ENCODE measurements around the gene ECM2. TPM values are rescaled to one million over a fixed set of nuclear protein-coding genes. Genes with fewer than 3 reads are reported as not detected.

The ECM2 gene
- polyA plus RNA-seq, 1 experiment: 2.2 TPM

DNA sequence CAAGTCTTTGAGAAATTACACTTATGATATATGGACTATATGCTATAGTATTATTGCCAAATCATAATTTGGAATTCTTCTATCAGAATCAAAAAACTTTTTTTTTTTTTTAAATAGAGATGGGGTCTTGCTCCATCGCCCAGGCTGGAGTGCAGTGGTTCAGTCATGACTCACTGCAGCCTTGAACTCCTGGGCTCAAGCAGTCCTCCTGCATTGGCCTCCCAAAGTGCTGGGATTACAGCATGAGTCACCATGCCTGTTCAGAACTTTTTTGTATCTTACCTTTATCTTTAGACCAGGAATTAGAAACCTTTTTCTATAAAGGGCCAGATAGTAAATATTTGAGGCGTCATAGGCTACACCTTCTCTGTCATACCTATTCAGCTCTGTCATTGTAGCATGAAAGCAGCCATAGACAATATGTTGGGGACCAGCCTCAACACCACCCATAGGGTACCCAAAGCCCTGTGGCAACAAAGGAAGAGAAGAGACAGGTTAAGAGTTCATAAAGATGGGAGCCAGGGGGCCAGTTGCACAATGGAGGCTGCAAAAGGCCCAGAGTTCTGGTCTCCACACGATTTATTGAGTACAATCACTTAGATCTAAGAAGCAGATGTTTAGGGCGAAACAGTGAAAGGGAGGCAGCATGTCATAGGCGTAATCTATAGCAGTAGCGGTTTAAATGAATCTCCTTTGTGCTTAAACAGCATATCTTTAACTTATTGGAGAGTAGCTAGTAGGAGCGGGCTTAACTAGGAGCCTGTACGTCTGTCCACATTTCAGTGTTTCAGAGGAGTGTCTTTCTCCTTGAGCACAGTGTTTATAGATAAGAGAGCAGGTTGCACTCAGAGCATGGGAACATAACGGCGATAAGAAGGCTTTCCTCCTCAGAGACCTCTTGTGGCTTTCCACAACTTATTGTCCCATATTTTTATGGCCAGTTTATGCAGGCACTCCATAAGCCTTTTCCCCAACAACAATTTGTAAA, 12.5 kb downstream of the ECM2 start:
- ChIA-PET POLR2A (no interaction called here), CTCF (interaction anchor here (0.7 kb wide), 1 partner anchor 14 kb away, joined by 3 read pairs; no protein-coding TSS in a partner anchor)
- no peak overlapping the region for H3K4me3 ChIP-seq (ENCODE audit: low read depth, low read length)
- H3K27ac ChIP-seq (ENCODE audit: low read depth, low read length): no peak overlapping the region
- TF ChIP-seq, protein P1, sequence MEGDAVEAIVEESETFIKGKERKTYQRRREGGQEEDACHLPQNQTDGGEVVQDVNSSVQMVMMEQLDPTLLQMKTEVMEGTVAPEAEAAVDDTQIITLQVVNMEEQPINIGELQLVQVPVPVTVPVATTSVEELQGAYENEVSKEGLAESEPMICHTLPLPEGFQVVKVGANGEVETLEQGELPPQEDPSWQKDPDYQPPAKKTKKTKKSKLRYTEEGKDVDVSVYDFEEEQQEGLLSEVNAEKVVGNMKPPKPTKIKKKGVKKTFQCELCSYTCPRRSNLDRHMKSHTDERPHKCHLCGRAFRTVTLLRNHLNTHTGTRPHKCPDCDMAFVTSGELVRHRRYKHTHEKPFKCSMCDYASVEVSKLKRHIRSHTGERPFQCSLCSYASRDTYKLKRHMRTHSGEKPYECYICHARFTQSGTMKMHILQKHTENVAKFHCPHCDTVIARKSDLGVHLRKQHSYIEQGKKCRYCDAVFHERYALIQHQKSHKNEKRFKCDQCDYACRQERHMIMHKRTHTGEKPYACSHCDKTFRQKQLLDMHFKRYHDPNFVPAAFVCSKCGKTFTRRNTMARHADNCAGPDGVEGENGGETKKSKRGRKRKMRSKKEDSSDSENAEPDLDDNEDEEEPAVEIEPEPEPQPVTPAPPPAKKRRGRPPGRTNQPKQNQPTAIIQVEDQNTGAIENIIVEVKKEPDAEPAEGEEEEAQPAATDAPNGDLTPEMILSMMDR (IDR thresholded peaks at IDR 0.05; ENCODE audit: low read depth, low read length): no peak
- no peaks in the 10 kb centered on the region for H3K27me3 ChIP-seq (ENCODE audit: control insufficient read depth, insufficient read depth, low read length)
- H3K9me3 ChIP-seq (ENCODE audit: control insufficient read depth, insufficient read depth, low read length): no peaks in the 10 kb centered on the region; the same call in 1 of the 2 replicates
- no peak for DNase-seq (ENCODE audit: low read depth, low spot score)

DNA sequence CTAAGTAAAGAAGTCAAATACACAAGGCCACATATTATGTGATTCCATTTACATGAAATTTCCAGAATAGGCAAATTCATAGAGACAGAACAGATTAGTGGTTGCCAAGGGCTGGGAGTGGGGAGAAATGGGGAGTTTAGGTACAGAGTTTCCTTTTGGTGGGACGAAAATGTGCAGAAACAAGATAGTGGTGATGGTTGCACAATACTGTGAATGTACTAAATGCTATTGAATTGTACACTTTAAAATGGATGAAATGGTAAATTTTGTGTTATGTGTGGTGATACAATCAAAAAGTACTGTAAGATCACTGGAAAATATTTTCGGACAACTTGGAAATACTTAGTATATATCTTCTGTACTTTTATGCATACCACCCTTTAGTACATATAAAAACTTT, 15.0 kb downstream of the ECM2 start:
- no peak overlapping the region for H3K4me3 ChIP-seq (ENCODE audit: low read depth, low read length)
- no peaks in the 10 kb centered on the region for H3K27me3 ChIP-seq (ENCODE audit: control insufficient read depth, insufficient read depth, low read length)
- no peaks in the 10 kb centered on the region; the same call in 1 of the 2 replicates for H3K9me3 ChIP-seq (ENCODE audit: control insufficient read depth, insufficient read depth, low read length)
- POLR2A ChIA-PET: no interaction called here
- DNase-seq (ENCODE audit: low read depth, low spot score): no peak
- no peak overlapping the region for H3K27ac ChIP-seq (ENCODE audit: low read depth, low read length)
- CTCF ChIA-PET: interaction anchor here (1.4 kb wide), 1 partner anchor 13 kb away, joined by 3 read pairs; no protein-coding TSS in a partner anchor
- TF ChIP-seq, protein P1 (IDR thresholded peaks at IDR 0.05; ENCODE audit: low read depth, low read length): no peak

DNA sequence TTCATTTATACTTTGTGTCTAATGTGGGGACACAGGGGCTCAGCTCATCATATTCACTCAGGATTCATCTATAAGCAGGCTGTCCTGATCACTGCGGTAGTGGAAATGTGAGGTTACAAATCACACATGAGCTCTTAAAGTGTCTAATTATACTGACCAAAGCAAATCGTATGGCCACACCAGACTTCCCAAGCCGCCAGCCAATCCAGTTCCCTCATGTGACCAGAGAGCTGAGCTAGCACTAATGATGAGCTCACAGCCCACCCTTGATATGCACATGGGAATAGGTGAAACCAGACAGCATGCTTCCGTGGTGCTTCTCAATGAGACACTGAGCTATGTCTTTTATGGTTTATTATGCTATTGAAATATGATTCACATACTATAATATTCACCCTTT, 17.6 kb downstream of the ECM2 start:
- TF ChIP-seq, protein P1 (IDR thresholded peaks at IDR 0.05; ENCODE audit: low read depth, low read length): no peak
- DNase-seq (ENCODE audit: low read depth, low spot score): no peak
- Histone ChIP-seq H3K27me3 (ENCODE audit: control insufficient read depth, insufficient read depth, low read length) (no peaks in the 10 kb centered on the region), H3K9me3 (ENCODE audit: control insufficient read depth, insufficient read depth, low read length) (no peaks in the 10 kb centered on the region; the same call in 1 of the 2 replicates), H3K27ac (ENCODE audit: low read depth, low read length) (no peak overlapping the region), H3K4me3 (ENCODE audit: low read depth, low read length) (no peak overlapping the region)
- ChIA-PET POLR2A (no interaction called here), CTCF (no interaction called here)

DNA sequence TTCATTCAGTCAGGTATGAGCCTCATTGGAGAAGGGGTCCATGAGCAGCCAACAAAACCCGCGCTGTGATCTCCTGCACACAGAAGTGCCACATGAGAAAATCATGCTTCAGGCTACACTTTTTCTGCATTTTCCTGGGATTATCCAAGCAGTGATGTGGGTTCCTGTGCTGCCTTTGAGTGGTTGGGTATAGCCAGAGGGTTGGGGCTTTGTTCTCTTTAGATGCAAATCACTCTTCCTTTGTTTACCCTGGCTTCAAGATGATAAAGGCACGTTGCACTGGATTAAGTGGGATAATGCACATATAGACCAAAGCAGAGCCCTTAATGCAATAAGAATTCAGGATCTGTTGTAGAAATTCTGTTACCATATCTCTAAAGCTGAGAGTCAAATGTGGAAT, 18.7 kb downstream of the ECM2 start:
- CTCF ChIA-PET: no interaction called here
- no peak overlapping the region for H3K4me3 ChIP-seq (ENCODE audit: low read depth, low read length)
- TF ChIP-seq, protein P1 (IDR thresholded peaks at IDR 0.05; ENCODE audit: low read depth, low read length): no peak
- POLR2A ChIA-PET: no interaction called here
- no peaks in the 10 kb centered on the region for H3K27me3 ChIP-seq (ENCODE audit: control insufficient read depth, insufficient read depth, low read length)
- DNase-seq (ENCODE audit: low read depth, low spot score): no peak
- no peaks in the 10 kb centered on the region; the same call in 1 of the 2 replicates for H3K9me3 ChIP-seq (ENCODE audit: control insufficient read depth, insufficient read depth, low read length)
- no peak overlapping the region for H3K27ac ChIP-seq (ENCODE audit: low read depth, low read length)

DNA sequence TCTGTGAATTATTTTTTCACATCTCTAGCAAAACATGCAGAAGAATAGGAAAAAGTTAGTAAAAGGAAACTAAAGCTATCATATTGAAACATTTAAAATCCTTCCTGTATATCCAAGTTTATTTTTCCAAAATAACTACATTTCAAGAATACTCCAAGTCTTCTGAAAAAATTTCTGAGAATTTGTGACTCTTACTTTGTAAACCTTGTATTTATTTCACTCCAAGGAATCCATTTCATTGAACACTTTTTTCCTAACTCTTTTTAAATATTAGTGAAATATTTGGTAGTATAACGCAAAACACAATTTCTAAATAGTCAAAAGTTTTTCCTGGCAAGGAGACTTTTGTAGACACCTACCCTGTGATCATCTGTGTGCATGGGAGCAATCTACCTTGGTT, 19.3 kb downstream of the ECM2 start:
- no peak overlapping the region for H3K4me3 ChIP-seq (ENCODE audit: low read depth, low read length)
- no peak overlapping the region for H3K27ac ChIP-seq (ENCODE audit: low read depth, low read length)
- H3K27me3 ChIP-seq (ENCODE audit: control insufficient read depth, insufficient read depth, low read length): no peaks in the 10 kb centered on the region
- no peak for DNase-seq (ENCODE audit: low read depth, low spot score)
- ChIA-PET POLR2A (no interaction called here), CTCF (no interaction called here)
- TF ChIP-seq, protein P1 (IDR thresholded peaks at IDR 0.05; ENCODE audit: low read depth, low read length): no peak
- no peaks in the 10 kb centered on the region; the same call in 1 of the 2 replicates for H3K9me3 ChIP-seq (ENCODE audit: control insufficient read depth, insufficient read depth, low read length)
